ENCODE results near the gene NPDC1.
A peak's percentile ranks its signal among the peaks of the same experiment; 100 is the strongest.

NPDC1 gene, protein sequence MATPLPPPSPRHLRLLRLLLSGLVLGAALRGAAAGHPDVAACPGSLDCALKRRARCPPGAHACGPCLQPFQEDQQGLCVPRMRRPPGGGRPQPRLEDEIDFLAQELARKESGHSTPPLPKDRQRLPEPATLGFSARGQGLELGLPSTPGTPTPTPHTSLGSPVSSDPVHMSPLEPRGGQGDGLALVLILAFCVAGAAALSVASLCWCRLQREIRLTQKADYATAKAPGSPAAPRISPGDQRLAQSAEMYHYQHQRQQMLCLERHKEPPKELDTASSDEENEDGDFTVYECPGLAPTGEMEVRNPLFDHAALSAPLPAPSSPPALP

DNA sequence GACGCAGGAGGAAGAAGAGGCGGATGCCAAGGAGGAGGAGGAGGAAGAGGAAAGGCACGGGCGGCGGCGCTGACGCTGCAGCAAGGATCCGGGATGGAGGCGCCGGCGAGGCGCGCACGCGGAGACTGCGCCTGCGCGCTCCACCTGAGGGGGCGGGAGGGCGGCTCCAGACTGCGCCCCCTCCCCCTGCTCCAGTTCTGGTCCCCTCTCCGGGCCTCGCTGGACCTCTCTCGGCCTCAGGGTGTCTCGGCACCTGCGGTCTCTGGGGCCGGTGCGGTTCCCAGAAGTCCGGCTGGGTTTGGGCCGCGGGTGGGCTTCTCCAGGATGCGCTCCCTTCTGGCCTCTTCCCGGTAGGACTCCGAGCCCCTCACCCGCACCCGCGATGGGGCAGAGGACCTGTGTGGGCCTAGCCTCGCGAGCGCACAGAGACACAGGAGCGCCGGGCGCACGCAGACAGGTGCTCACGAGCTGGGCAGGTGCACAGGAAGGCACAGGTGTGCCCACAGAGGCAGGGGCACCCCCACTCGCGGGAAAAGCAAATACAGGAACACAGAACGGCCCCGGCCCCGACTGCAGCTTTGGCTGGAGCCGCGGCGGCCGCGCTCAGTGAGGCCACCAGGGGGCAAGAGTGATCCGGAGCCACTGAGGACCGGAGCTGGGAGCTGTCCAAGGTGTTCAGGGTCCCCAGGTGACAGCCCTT is at the start of gene NPDC1:
TSS of gene NPDC1 (minus strand) at position 90 of the 700 bp plus-strand sequence. CDS start 188 bp downstream, outside the sequence.
- DNase-seq (ENCODE audit: low spot score), result peak; percentile 99

GRCh38 chr9:137089232-137089947 is 43.4 kb upstream of the NPDC1 start:
- no peak for DNase-seq (ENCODE audit: low spot score)

DNA sequence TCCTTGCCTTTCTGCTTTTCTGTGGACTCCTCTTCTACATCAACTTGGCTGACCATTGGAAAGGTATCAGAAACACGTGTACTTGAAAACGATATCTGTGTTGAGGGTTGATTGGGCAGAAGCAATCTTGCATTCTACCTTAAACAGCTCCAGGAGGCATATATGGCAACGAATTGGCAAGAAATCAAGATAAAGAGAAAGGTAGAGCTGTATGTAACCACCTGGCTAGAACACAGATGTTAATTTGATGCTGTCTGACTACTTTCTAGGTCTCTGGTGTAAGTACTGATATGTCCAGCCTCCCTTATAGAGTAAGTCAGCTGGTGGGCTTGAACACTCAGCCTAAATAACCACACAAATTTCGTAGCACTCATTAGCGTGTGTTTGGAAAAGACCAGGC is 42.1 kb upstream of the NPDC1 start:
- DNase-seq (ENCODE audit: low spot score), result no peak

DNA sequence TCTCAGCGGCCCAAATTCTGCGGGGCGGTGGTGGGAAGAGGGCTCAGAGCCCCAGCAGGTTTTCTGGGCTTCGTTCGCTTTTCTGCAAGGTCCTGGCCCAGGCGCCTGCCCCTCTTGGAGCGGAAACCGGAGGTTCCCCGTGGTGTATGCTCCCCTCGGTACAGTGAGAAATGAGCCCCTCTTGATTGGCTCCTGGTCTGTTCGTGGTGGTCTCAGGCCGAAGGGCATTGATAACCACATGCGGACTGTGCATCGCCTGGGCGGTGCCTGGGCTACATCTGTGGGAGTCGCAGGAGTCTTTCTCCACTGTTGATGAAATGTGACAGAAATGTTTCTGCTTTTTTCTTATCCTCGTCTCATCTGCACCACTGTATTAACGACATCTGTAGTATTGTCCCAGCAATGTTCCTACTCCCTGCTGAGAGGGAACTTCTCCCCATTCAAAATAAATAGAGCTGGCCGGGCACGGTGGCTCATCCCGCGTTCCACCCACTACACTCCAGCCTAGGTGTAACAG is 41.5 kb upstream of the NPDC1 start:
- no peak for DNase-seq (ENCODE audit: low spot score)

DNA sequence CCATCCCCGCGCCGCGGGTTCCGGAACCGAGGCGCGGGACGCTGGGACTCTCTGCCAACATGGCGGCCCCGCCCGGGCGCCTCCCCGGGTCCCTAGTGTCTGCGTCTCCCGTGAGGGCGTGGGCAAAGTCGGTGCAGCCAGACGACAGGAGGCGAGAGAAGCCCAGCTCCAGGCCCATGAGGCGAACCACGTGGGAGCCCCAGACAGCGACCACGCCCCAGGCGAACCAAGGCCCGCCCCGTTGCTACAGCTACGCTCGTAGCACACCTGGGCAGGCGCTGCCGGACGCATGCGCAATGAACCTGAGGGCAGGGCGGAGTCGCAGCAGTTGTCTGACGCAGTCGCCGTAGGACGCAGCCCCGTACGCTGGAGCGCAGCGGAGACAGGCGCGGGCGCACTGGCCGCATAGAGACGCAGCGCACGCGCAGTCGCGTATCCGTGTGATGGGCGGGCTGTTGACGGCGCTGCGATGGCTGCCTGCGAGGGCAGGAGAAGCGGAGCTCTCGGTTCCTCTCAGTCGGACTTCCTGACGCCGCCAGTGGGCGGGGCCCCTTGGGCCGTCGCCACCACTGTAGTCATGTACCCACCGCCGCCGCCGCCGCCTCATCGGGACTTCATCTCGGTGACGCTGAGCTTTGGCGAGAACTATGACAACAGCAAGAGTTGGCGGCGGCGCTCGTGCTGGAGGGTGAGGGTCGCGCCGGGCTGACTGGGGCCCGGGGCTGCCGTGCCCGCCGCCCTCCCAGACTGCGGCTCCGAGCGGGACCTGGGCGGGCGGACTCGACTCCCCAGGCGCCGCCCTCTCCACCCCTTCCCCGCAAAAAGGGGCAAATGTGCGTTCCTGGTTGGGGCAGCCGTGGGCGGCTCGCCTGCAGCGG is 40.8 kb upstream of the NPDC1 start, which contains the start of gene MAN1B1:
TSS of gene MAN1B1 (plus strand) at position 455 of the 878 bp plus-strand sequence. CDS start at position 470, 15 bp downstream.
- peak; percentile 99 for DNase-seq (ENCODE audit: low spot score)

- DNase-seq (ENCODE audit: low spot score), result peak; percentile 43
Observed at GRCh38 chr9:137085920-137086530, 40.0 kb upstream of the NPDC1 start.

GRCh38 chr9:137084526-137084925 is 38.5 kb upstream of the NPDC1 start:
- no peak for DNase-seq (ENCODE audit: low spot score)

GRCh38 chr9:137083394-137084004 is 37.5 kb upstream of the NPDC1 start:
- no peak for DNase-seq (ENCODE audit: low spot score)

DNA sequence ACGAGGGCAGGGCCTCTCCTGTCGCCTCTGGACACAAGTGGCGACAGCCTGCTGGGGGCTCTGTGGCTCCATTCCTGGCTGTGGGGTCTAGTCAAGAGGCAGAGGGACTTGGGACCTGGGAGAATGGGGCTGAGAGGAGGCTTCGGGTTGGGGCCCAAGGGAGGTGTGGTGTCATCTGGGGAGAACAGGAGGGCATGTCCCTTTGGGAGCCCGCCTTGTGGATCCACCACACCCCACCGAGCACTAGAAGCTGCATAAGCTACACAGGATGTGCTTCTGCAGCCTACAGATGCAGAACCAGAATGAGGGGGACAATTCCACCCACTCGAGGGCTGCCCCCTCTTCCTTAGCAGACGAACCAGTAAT is 36.9 kb upstream of the NPDC1 start:
- no peak for DNase-seq (ENCODE audit: low spot score)

DNA sequence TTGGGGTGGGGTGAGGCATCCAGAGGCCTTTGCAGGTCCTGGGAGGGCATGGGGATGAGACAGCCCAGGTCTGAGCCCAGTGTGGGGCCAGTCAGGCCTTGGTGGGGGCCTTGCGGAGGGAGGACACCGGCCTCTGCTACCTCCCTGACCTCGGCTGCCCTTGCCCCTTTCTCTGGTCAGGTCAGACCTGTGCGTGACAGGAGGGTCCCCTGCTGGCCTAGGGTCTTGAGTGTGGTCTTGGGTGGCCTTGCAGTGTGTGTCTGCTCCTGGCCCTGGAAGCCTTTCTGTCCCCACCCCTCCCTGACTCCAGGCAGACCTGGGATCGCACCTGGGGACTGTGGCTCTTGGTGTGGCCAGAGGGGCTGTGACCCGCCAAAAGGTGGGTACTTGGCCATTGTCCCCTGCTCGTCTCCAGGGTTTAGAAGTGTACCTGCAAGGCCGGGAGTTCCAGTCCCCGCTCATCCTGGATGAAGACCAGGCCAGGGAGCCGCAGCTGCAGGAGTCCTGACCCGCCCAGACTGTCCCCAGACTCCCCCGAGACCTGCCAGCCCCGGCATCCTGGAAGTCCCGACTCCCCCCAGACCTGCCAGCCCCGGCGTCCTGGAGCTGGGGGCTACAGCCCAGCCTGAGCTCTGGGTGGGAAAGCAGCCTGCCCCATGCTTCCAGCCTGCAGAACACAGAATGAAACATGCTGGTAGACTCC is 36.4 kb upstream of the NPDC1 start:
- no peak for DNase-seq (ENCODE audit: low spot score)

GRCh38 chr9:137080260-137081122 is 34.5 kb upstream of the NPDC1 start:
- DNase-seq (ENCODE audit: low spot score), result no peak

DNA sequence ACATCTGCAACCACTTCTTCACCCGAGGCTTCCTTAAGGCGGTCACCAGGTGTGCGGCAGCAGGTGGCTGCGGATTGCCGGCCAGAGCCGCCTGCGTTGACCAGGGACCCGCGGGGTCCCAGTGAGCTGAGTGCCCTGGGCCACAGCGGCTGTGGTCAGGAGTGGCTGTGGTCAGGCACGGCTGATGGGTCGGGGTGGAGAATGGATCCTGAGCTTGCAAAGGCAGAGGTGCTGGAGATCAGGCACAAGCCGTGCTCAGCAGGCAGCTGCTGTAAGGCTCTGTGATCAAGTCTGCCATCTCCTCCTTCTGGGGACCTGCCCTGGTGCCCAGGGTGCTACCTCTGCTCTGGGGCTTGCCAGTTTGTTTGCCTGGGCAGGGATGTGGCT is 33.4 kb upstream of the NPDC1 start:
- no peak for DNase-seq (ENCODE audit: low spot score)

GRCh38 chr9:137078701-137079400 is 32.9 kb upstream of the NPDC1 start:
- no peak for DNase-seq (ENCODE audit: low spot score)

DNA sequence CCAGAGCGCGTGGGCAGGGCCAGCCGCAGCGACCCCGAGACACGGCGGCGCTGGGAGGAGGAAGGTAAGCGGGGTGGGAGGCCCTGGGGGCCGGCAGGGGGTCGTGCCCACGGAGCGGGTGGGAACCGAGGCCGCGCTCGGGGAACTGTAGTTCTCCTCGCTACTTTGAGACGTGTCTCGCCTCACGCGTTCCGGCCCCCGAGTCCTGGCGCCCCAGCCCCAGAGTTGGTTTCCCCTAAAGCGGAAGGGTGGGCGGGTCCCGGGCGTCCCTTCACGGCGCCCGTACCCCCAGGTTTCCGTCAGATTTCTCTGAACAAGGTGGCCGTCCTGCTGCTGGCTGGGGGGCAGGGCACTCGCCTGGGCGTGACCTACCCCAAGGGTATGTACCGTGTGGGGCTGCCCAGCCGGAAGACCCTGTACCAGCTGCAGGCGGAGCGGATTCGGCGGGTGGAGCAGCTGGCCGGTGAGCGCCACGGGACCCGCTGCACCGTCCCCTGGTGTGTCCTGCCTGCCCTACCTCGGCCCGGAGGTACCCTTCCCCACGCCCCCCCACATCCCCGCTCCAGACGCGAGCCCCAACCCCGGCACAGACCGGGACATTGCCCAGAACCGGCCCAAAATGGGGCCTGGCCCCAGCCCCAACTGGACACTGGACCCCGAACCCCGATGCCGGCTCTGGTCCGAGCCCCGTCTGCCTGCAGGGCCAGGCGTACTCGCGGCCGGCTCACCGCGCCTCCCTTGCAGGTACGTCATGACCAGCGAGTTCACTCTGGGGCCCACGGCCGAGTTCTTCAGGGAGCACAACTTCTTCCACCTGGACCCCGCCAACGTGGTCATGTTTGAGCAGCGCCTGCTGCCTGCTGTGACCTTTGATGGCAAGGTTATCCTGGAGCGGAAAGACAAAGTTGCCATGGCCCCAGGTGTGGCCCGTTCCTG is 32.0 kb upstream of the NPDC1 start:
- DNase-seq (ENCODE audit: low spot score), result no peak

DNA sequence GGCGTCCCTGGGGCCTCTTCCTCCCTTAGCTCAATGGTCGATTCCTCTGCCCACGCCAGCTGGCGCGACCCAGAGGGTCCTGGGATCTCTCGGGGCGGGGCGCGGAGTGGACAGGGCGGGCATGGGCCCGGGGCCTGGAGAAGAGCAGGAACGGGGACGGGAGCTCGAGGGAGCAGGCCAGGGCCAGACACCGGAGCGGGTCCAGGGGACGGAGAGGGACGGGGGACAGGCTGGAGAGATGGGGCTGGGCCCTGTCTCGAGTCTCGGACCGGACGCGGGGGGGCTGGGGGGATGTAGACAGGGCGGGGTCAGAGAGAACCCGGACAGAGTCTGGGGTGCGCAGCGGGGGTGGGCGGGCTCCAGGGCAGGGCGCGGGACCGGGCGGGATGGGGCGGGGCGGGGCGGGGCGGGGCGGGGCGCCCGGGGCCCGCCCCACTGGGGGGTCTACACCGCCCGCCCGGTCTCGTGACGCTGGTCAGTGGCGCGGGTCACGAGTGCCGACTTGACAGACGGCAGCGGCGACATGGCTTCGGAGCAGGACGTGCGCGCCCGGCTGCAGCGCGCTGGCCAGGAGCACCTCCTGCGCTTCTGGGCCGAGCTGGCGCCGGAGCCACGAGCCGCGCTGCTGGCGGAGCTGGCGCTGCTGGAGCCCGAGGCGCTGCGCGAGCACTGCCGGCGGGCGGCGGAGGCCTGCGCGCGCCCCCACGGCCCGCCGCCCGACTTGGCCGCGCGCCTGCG is 31.2 kb upstream of the NPDC1 start, which contains the start of gene UAP1L1:
TSS of gene UAP1L1 (plus strand) at position 508 of the 738 bp plus-strand sequence. CDS start at position 524, 16 bp downstream.
- peak; percentile 64 for DNase-seq (ENCODE audit: low spot score)

- no peak for DNase-seq (ENCODE audit: low spot score)
Observed at GRCh38 chr9:137076636-137077009, 30.6 kb upstream of the NPDC1 start.

Data from HuH-7 (cell line).